GM18508 (cell line): ENCODE results near the gene DGUOK.

Source experiments
- ATAC-seq: cut with Tn5 transposase; IDR thresholded peaks from one replicate; pipeline ENCODE4 v1.9.1; 2021; ENCODE audit warnings: moderate number of reproducible peaks; ENCODE audit not compliant: insufficient read depth, unreplicated experiment

The DGUOK gene

GRCh38 chr2:73944714-73945113 is 18.0 kb downstream of the DGUOK start:
- ATAC-seq, result no peak

- no peak for ATAC-seq
Observed at GRCh38 chr2:73946215-73946614, 19.5 kb downstream of the DGUOK start.

GRCh38 chr2:73946666-73947065 is 20.0 kb downstream of the DGUOK start:
- ATAC-seq, result no peak

- no peak for ATAC-seq
Observed at GRCh38 chr2:73947412-73948018, 20.8 kb downstream of the DGUOK start.

GRCh38 chr2:73949802-73950201 is 23.1 kb downstream of the DGUOK start:
- ATAC-seq, result no peak

GRCh38 chr2:73952499-73953446 is 26.1 kb downstream of the DGUOK start:
- ATAC-seq, result no peak

DNA sequence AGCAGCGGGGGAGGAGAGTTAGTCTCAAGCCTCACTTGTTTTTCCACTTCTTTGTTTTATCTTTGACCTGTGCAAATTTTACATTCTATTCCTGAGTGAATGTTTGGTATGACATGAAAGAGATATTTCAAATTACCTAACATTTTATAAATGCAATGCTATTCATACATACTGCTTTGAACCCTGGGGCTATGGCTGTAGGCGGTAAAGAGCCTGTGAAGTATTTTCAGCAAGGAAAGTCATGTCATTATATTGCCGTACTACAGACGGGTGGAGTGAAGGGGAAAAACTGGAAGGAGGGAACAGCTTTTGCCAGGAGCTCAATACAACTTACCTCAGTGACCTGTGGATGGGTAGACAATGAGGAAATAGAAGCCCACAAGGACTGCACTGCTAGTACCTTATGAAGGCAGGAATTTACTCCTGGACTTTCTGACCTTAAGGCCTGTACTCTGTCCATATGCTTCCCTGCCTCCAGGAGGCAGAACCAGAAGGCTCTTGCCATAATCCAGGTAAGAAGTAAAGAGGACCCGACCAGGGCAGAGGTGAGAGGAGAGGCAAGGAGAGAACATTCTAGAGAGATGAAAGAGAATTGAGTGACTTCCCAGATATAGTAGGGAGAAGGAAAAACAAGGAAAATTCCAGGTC is 29.7 kb downstream of the DGUOK start:
- ATAC-seq, result no peak

DNA sequence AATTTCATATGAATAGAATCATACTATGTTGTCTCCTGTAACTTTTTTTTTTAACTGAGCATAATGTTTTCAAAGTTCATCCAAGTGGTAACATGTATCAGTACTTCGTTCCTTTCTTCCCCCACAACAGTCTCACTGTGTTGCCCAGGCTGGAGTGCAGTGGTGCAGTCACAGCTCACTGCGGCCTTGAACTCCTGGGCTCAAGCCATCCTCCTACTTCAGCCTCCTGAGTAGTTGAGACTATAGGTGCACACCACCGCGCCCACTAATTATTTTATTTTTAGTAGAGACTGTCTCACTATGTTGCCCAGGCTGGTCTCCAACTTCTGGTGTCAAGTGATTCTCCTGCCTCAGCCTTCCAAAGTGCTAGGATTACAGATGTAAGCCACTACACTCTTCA is 34.6 kb downstream of the DGUOK start:
- ATAC-seq, result no peak

GRCh38 chr2:73961823-73962615 is 35.3 kb downstream of the DGUOK start:
- ATAC-seq, result no peak

GRCh38 chr2:73962798-73963197 is 36.1 kb downstream of the DGUOK start:
- ATAC-seq, result no peak

DNA sequence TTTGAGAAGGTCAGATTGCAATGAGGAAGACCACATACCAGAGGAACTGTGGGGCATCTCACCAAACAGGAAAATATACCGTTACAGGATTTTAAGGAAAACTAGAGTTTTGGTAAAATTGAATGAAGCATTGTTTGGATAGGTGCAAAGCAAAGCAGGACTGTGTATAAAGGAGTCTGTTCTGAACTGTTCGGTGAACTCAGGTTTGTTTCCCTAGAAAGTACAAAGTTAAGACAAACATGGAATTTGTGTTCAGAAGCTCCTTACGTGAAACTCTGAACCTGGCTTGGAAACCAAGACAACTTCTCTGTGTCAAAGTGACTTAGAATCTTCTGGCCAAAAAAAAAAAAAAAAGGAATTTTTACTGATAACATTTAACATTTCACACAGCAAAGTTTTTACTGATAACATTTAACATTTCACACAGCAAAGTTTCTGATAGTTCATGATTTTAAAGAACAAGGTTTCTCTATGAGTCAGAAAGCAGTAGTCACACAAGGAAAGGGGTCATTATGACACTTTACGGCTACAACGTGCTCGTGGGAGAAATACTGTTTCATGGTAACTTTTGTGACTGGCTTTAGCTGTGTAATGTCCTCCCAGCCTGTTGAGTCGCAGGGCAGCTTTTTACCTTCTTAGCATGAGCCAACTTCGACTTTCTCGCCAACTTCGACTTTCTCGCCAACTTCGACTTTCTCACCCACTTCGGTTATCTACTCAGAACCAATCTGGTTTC is 36.9 kb downstream of the DGUOK start:
- no peak for ATAC-seq

GRCh38 chr2:73964223-73964622 is 37.5 kb downstream of the DGUOK start:
- ATAC-seq, result no peak

GRCh38 chr2:73965053-73965452 is 38.4 kb downstream of the DGUOK start:
- ATAC-seq, result no peak

- ATAC-seq, result no peak
Observed at GRCh38 chr2:73968357-73968937, 41.8 kb downstream of the DGUOK start.

GRCh38 chr2:73969356-73969755 is 42.7 kb downstream of the DGUOK start:
- no peak for ATAC-seq

GRCh38 chr2:73970141-73970803 is 43.6 kb downstream of the DGUOK start:
- no peak for ATAC-seq

DNA sequence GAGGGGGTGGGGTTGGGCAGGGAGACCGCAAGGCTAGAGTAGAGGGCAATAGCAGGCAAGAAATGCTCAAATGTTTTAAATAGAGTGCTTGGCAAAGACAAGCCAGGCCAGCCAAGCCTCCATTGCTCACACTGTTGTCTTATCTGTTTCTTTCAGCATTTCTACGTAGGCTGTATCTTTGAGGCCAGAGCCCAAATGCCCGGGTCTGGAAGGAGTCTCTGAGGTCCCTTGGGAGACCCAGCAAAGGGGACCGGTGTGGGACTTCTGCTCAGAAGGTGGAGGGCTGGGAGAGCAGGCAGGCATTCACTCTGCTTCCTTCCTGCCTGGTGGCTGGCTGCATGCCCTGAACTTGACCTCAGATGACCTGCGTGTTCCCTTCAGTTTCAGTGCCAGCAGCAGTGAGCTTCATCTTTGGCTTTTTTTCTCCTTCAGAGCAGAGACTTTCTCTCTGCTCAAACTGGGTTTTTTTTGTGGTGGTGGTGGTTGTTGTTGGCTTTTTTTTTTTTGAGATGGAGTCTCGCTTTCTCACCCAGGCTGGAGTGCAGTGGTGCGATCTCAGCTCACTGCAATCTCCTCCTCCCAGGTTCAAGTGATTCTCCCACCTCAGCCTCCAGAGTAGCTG is 44.3 kb downstream of the DGUOK start:
- peak; percentile 82 for ATAC-seq

DNA sequence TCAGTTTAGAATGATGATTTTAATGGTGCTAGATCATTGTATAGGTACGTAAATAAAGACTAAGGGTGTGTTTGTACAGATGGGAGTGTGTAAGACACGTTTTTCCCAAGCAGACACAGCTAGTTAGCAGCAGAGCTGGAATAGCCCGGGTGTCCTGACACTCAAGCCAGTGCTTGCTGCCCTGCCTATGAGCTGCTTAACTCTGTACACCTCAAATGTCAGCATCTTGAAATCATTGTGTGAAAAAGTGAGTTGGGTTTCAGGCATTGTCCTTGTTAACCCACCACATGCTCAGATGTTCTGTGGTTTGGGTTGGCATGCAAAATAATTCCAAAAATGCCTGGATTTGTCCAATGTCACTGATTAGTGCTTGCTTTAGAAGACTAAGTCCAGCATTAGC is 45.0 kb downstream of the DGUOK start:
- ATAC-seq, result no peak
